Tibial nerve (tissue), 4 donors: Measurements from ENCODE around the gene SIT1. TPM values are rescaled to one million over a fixed set of nuclear protein-coding genes. Genes with fewer than 3 reads are reported as not detected.

Experiments
- DNase-seq, 2 donors: peaks; one replicate each; pipeline ENCODE4 v3.0.0-alpha.2; 2019; ENCODE audit warnings: low spot score in 2 of 2
- H3K27ac ChIP-seq, 4 donors: fragments of 200-600 bp; sonication (generic) in 3 of 4; one replicate each; pipeline ENCODE4 v1.5.1; 2017 to 2019; ENCODE audit warnings: mild to moderate bottlenecking in 1 of 4
- H3K27me3 ChIP-seq, 2 donors: fragments of 200-600 bp; sonication (generic) in 1 of 2; one replicate each; pipeline versions ENCODE4 v1.5.1 to v1.6.0; 2017 to 2019
- H3K36me3 ChIP-seq, 3 donors: fragments of 200-600 bp; sonication (generic); one replicate each; pipeline ENCODE4 v1.5.1; 2018 to 2019
- H3K4me1 ChIP-seq, 4 donors: fragments of 200-600 bp; sonication (generic) in 3 of 4; one replicate each; pipeline ENCODE4 v1.5.1; 2017 to 2019
- H3K4me3 ChIP-seq, 4 donors: fragments of 200-600 bp; sonication (generic) in 3 of 4; one replicate each; pipeline ENCODE4 v1.5.1; 2017 to 2019; ENCODE audit warnings: mild to moderate bottlenecking in 1 of 4, moderate library complexity in 1 of 4
- H3K9me3 ChIP-seq, 4 donors: fragments of 200-600 bp; sonication (generic) in 3 of 4; one replicate each; pipeline ENCODE4 v1.5.1; 2017 to 2019
- CTCF ChIP-seq, 5 experiments: fragments of 200-600 bp in 3 of 5; fragments of 450-650 bp in 2 of 5; sonication (generic) in 3 of 5; IDR thresholded peaks; one replicate each; pipeline ENCODE4 v1.5.1; 2016 to 2019; ENCODE audit warnings: antibody characterized with exemption in 5 of 5, mild to moderate bottlenecking in 3 of 5, moderate library complexity in 2 of 5
- EP300 ChIP-seq, 2 donors: sonication (generic); formaldehyde crosslinking; IDR thresholded peaks; one replicate each; pipeline ENCODE4 v1.6.1; 2017; ENCODE audit warnings: antibody characterized with exemption in 2 of 2, mild to moderate bottlenecking in 1 of 2
- POLR2A ChIP-seq, 2 donors: fragments of 450-650 bp; IDR thresholded peaks; one replicate each; pipeline ENCODE4 v1.6.1; 2017; ENCODE audit warnings: antibody characterized with exemption in 2 of 2, mild to moderate bottlenecking in 2 of 2, moderate library complexity in 2 of 2
- WGBS, 2 donors: methylation state at CpG; one replicate each; pipeline ENCODE4 v1.1.5; 2018; 5-methylcytosine and 5-hydroxymethylcytosine counted together
- small RNA-seq: library from RNA; depleted of rRNA; stranded (forward); fragments of <200 nt; gene quantifications from one replicate; pipeline ENCODE3, GENCODE V24; 2016
- total RNA-seq, 4 donors: library from RNA; depleted of rRNA; stranded (reverse); fragments of >200 nt; gene quantifications; one replicate each; pipeline ENCODE4 v1.1.0, GENCODE V29; 2016

The SIT1 gene
- total RNA-seq, 4 donors from 2014 or later: 0.39 TPM; not detected in 3

DNA sequence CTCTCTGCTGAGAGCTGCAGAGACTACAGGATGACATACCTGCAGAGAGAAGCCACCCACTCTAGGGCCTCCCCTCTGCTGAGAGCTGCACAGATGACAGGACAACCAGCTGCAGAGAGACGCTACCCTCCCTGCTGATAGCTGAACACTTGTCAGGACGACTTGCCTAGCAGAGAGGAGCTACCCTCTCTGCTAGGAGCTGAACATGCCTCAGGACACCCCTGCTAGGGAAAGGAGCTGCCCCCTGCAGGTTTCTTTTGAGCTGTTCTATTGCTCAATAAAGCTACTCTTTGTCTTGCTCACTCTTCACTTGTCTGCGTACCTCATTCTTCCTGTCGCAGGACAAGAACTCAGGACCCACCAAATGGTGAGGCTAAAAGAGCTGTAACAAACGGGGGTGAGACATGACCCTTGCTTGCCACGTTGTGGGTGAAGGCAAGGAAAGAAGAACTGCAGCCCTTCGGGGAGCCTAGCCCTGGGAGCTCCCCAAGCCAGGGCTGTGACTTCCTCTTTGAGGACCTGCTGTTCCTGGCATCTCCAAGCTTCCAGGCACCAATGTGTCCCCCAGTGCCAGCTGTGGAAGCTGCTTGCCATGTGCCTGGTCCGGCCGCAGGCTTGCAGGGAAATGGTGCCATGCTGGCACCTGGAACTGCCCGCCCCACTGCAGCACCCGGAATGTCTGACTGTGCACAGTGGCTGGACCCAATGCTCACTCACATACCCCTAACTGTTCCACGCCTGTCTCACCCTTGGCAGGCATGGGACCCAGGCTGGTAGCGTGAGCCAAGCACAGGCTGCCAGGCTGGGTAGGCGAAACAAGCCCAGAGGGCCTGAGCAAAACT is 50.7 kb downstream of the SIT1 start:
- Histone ChIP-seq H3K36me3 (no peaks in the 10 kb centered on the region), H3K27ac (no peak overlapping the region), H3K27me3 (no peaks in the 10 kb centered on the region), H3K9me3 (no peaks in the 10 kb centered on the region), H3K4me1 (peaks cover 0 to 13% (median 11%) of the 10 kb centered on the region in 4 donors), H3K4me3 (no peak overlapping the region)
- WGBS, 2 donors: 73 to 78% methylated on average over 8 to 10 of the region's 14 CpGs
- no peak for DNase-seq
- TF ChIP-seq CTCF (IDR thresholded peaks at IDR 0.05): no peak
- TF ChIP-seq EP300 (IDR thresholded peaks at IDR 0.05): no peak
- TF ChIP-seq POLR2A (IDR thresholded peaks at IDR 0.05): no peak

Small RNA genes within 50 kb of the gene (small RNA-seq; reads per million reads assigned to genes)
- gene MIR4667: not detected
- not detected for gene RMRP
- gene RN7SL22P: not detected

Other genes with a start within 250 kb of the SIT1 start
- 10 to 100 TPM; 28.8 to 39.3 (median 35.4) TPM for gene RUSC2, start 160.8 kb downstream of the SIT1 start, total RNA-seq
- 10 to 100 TPM; 29.3 to 40.0 (median 35.6) TPM for gene TESK1, start 45.7 kb downstream of the SIT1 start, total RNA-seq
- 1 to 10 TPM in 3 of 4 donors, not detected in 1; 1.9 to 6.0 (median 3.5) TPM for gene CD72, start 32.5 kb downstream of the SIT1 start, total RNA-seq
- gene RMRP, start 7.1 kb upstream of the SIT1 start, total RNA-seq: 1,000 to 10,000 TPM in 3 of 4 donors, 100 to 1,000 TPM in 1; 649 to 2,915 (median 1,530) TPM
- 10 to 100 TPM; 41.6 to 58.8 (median 47.8) TPM for gene CCDC107, start 7.4 kb upstream of the SIT1 start, total RNA-seq
- gene ARHGEF39, start 14.3 kb upstream of the SIT1 start, total RNA-seq: 1 to 10 TPM in 2 of 4 donors, under 1 TPM in 1, not detected in 1; 0.20 to 4.8 (median 1.0) TPM
- under 1 TPM in 1 of 4 donors, not detected in 3; 0.84 TPM for gene CA9, start 23.0 kb upstream of the SIT1 start, total RNA-seq
- 100 to 1,000 TPM; 229 to 350 (median 289) TPM for gene TPM2, start 39.0 kb upstream of the SIT1 start, total RNA-seq
- 100 to 1,000 TPM; 284 to 405 (median 350) TPM for gene TLN1, start 81.3 kb upstream of the SIT1 start, total RNA-seq
- gene CREB3, start 81.7 kb upstream of the SIT1 start, total RNA-seq: 10 to 100 TPM; 41.6 to 70.1 (median 53.5) TPM
- gene GBA2, start 98.3 kb upstream of the SIT1 start, total RNA-seq: 10 to 100 TPM; 63.8 to 92.1 (median 66.1) TPM
- gene RGP1, start 98.4 kb upstream of the SIT1 start, total RNA-seq: 10 to 100 TPM; 18.6 to 21.3 (median 20.2) TPM
- gene MSMP, start 103.3 kb upstream of the SIT1 start, total RNA-seq: not detected
- 10 to 100 TPM; 26.3 to 36.0 (median 32.4) TPM for gene NPR2, start 140.7 kb upstream of the SIT1 start, total RNA-seq
- gene SPAG8, start 161.3 kb upstream of the SIT1 start, total RNA-seq: 1 to 10 TPM; 2.6 to 4.0 (median 3.5) TPM
- gene HINT2, start 164.1 kb upstream of the SIT1 start, total RNA-seq: 10 to 100 TPM; 21.0 to 74.3 (median 35.9) TPM
- gene FAM221B, start 177.8 kb upstream of the SIT1 start, total RNA-seq: not detected
- 10 to 100 TPM; 14.6 to 23.9 (median 20.1) TPM for gene TMEM8B, start 178.3 kb upstream of the SIT1 start, total RNA-seq
- not detected for gene OR13J1, start 219.5 kb upstream of the SIT1 start, total RNA-seq